Central memory CD4-positive, alpha-beta T cell (primary cell): ENCODE measurements around the gene ZNF229.
"Not testable (repeated sequence)": the region's sequence is repeated elsewhere in the genome, so short reads cannot be mapped to it uniquely, and the experiment has no call there.

Experiments used
- DNase-seq: peaks from one replicate; pipeline ENCODE4 v3.0.0; 2022
- total RNA-seq, 3 experiments: gene quantifications; one replicate each; lab custom pipeline; 2026; lab: John Stamatoyannopoulos, UW

ZNF229 gene
- 0.46 to 0.58 (median 0.54) reads per million in 3 experiments for total RNA-seq

- DNase-seq, result peak; percentile 57
Observed at GRCh38 chr19:44447916-44448674, at the start of gene ZNF229. TSS of gene ZNF229 (minus strand) at chr19:44448472. CDS start at chr19:44442847, 5,625 bp downstream.

- DNase-seq, result no peak
Observed at GRCh38 chr19:44496711-44497110, 48.4 kb upstream of the ZNF229 start.

- peak; percentile 7 for DNase-seq
Observed at GRCh38 chr19:44476559-44477408, 28.5 kb upstream of the ZNF229 start.

GRCh38 chr19:44468730-44469129 lies 20.5 kb upstream of the ZNF229 start:
- not testable (repeated sequence) for DNase-seq

GRCh38 chr19:44462600-44463286 lies 14.5 kb upstream of the ZNF229 start:
- not testable (repeated sequence) for DNase-seq

- DNase-seq, result not testable (repeated sequence)
Observed at GRCh38 chr19:44456016-44456415, 7.7 kb upstream of the ZNF229 start.

- no peak for DNase-seq
Observed at GRCh38 chr19:44455100-44455499, 6.8 kb upstream of the ZNF229 start.

- DNase-seq, result no peak
Observed at GRCh38 chr19:44452367-44452766, 4.1 kb upstream of the ZNF229 start.

- DNase-seq, result no peak
Observed at GRCh38 chr19:44451687-44452086, 3.4 kb upstream of the ZNF229 start.

- DNase-seq, result no peak
Observed at GRCh38 chr19:44438441-44438840, 9.8 kb downstream of the ZNF229 start.

GRCh38 chr19:44435441-44435840 lies 12.8 kb downstream of the ZNF229 start:
- no peak for DNase-seq

- no peak for DNase-seq
Observed at GRCh38 chr19:44430956-44431355, 17.3 kb downstream of the ZNF229 start.

GRCh38 chr19:44415553-44415952 lies 32.7 kb downstream of the ZNF229 start:
- DNase-seq, result not testable (repeated sequence)

- DNase-seq, result peak; percentile 68
Observed at GRCh38 chr19:44401139-44402115, 46.8 kb downstream of the ZNF229 start, which contains the start of gene ZNF285. TSS of gene ZNF285 (minus strand) at chr19:44401608. CDS start at chr19:44397213, 4,395 bp downstream.

GRCh38 chr19:44389268-44389667 lies 59.0 kb downstream of the ZNF229 start:
- DNase-seq, result not testable (repeated sequence)
